ENCODE data around the gene RBM47. TPM values are rescaled to one million over a fixed set of nuclear protein-coding genes. Genes with fewer than 3 reads are reported as not detected.

The RBM47 gene
- total RNA-seq, result 0.11 TPM in 1 of 2 replicates, not detected in the other
- long read RNA-seq, result 0 reads

DNA sequence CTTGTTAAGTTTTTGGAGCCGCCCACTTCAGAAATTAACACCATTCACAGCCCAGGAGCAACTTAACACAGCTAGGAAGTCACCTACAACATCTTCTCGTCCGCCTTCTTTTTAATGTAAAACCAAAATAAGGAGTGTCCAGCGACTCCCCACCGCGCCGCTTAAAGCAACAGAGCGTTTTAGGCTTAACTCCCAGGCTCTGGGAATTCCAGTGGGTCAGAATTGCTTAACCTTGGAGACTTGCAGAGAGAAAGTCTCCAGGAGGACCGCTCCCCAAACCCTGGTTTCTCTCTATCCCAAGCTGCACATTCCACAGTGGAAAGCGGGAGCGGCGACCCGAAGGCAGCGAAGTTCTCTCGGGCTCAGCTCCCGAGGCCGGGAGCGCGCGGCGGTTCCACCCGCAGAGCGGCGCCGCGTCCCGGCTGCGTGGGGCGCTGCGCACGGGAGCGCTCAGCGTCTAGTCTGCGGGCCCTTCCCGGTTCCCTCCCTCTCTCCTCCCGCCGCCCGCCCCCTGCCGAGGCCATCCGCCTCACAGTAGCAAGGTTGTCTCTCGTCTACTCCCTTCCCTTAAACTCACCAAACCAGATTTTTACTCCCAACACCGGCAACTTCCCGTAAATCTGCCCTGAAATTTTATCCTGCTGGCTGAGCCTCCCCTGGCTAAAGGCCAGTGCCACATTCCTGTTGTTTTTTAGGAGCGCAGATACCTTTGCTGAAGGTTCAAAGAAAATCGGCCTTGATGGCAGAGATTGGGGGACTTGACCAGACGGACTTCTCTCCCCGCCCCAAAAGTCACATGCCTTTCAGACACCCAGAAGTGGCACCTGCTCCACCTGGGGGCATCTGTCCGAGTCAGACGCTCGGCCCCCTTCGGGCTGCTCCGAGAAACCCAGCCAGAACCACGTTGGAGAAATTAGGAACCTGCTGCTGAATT lies at the start of gene RBM47:
Gene RBM47, minus strand, starts transcription at position 464 of the 934 bp plus-strand sequence. CDS start 190,971 bp downstream, outside the sequence.
- no peaks in the 10 kb centered on the region for H3K9me3 Mint-ChIP-seq (ENCODE audit: unreplicated experiment)
- H3K36me3 Mint-ChIP-seq (ENCODE audit: unreplicated experiment), result no peaks in the 10 kb centered on the region
- peaks cover 45% of the 10 kb centered on the region for H3K27me3 Mint-ChIP-seq (ENCODE audit: unreplicated experiment)
- peaks cover 19% of the 10 kb centered on the region for H3K4me1 Mint-ChIP-seq (ENCODE audit: unreplicated experiment)
- TF ChIP-seq, protein P1, sequence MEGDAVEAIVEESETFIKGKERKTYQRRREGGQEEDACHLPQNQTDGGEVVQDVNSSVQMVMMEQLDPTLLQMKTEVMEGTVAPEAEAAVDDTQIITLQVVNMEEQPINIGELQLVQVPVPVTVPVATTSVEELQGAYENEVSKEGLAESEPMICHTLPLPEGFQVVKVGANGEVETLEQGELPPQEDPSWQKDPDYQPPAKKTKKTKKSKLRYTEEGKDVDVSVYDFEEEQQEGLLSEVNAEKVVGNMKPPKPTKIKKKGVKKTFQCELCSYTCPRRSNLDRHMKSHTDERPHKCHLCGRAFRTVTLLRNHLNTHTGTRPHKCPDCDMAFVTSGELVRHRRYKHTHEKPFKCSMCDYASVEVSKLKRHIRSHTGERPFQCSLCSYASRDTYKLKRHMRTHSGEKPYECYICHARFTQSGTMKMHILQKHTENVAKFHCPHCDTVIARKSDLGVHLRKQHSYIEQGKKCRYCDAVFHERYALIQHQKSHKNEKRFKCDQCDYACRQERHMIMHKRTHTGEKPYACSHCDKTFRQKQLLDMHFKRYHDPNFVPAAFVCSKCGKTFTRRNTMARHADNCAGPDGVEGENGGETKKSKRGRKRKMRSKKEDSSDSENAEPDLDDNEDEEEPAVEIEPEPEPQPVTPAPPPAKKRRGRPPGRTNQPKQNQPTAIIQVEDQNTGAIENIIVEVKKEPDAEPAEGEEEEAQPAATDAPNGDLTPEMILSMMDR (IDR thresholded peaks at IDR 0.05), result no peak
- H3K4me3 Mint-ChIP-seq (ENCODE audit: unreplicated experiment), result peak within 1 kb of the TSS; percentile 78
- DNase-seq (ENCODE audit: extremely low spot score, unreplicated experiment), result no peak
- H3K27ac Mint-ChIP-seq (ENCODE audit: unreplicated experiment), result no peak within 1 kb of the TSS

DNA sequence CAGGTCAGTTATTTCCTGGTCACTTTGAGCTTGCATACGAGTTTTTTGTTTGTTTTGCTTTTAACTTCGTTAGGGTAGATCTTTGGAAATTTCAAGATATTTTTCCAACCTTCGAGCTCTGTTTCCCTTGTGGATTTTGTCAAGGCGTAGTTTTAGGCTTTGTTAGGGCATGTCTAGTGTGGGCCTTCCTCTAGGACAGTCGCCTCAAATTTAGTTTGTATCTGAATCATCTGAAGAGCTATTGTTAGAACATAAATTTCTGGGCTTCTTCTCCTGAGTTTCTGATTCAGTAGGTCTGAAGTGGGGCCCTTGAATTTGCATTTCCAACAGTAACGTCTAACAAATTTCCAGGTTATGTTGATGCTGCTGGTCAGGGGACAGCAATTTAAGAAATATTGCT lies 48.8 kb upstream of the RBM47 start:
- no peak for DNase-seq (ENCODE audit: extremely low spot score, unreplicated experiment)
- TF ChIP-seq, protein P1 (IDR thresholded peaks at IDR 0.05), result no peak
- no peak overlapping the region for H3K4me3 Mint-ChIP-seq (ENCODE audit: unreplicated experiment)
- H3K27me3 Mint-ChIP-seq (ENCODE audit: unreplicated experiment), result peaks cover 3% of the 10 kb centered on the region
- H3K36me3 Mint-ChIP-seq (ENCODE audit: unreplicated experiment), result no peaks in the 10 kb centered on the region
- no peak overlapping the region for H3K27ac Mint-ChIP-seq (ENCODE audit: unreplicated experiment)
- no peaks in the 10 kb centered on the region for H3K4me1 Mint-ChIP-seq (ENCODE audit: unreplicated experiment)
- H3K9me3 Mint-ChIP-seq (ENCODE audit: unreplicated experiment), result no peaks in the 10 kb centered on the region

DNA sequence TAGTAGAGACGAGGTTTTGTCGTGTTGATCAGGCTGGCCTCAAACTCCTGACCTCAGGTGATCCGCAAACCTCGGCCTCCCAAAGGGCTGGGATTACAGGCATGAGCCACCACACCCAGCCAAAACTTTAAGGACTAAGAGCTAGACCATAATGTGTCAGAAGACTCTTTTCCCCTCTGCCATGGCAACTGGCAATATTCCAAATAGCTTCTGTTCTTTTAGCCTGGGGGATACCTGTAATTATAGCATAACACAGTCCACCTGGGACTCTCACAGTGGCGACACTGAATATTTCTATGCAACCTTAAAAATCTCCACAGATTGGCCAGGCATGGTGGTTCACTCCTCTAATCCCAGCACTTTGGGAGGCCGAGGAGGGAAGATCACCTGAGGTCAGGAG lies 45.5 kb upstream of the RBM47 start:
- TF ChIP-seq, protein P1 (IDR thresholded peaks at IDR 0.05), result no peak
- Mint-ChIP-seq H3K27me3 (ENCODE audit: unreplicated experiment) (no peaks in the 10 kb centered on the region), H3K4me3 (ENCODE audit: unreplicated experiment) (no peak overlapping the region), H3K27ac (ENCODE audit: unreplicated experiment) (no peak overlapping the region), H3K36me3 (ENCODE audit: unreplicated experiment) (no peaks in the 10 kb centered on the region), H3K9me3 (ENCODE audit: unreplicated experiment) (no peaks in the 10 kb centered on the region), H3K4me1 (ENCODE audit: unreplicated experiment) (peaks cover 2% of the 10 kb centered on the region)
- no peak for DNase-seq (ENCODE audit: extremely low spot score, unreplicated experiment)

DNA sequence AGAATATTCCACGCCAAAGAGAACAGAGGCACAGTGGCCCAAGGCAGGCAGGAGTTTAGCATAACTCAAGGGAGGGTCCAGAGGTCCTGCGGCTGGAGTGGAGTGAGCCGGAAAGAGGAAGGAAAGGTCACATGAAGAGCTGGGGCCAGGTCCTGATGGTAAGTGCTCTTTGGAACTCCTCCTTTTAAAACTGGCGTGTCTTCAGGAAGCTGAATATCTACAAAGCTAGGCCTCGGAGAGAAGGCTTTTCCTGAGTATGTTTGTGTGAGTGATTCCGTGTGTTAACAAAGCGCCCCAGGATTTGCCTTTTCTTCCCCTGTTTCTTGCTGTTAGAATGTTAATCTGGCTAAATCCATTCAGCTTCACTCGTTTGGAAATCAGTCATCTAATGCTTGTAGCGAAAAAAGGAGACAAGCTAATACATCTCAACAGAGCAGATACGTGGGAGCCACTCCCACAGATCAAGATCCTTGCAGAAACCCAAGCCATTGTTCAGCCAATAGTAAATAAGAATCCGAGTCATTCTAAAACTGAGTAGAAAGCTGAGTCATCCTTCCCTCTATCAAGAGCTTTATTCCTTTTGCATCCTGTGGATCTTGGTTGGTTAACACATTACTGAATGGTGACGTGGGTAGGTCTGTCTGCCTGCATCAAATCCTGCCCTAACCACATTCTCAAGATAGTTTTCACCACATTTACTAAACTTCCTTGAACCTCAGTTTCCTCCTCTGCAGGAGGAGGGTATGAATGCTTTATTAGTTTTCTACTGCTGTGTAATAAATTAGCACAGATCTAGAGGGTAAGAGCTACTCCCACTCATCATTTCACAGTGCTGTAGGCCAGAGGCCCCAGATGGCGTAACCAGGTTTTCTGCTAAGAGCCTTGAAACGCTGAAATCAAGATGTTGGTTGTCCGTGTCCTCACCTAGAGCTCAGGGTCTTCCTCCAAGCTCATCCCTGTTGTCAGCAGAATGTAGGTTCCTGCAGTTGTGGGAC lies 43.2 kb upstream of the RBM47 start:
- peaks cover 2% of the 10 kb centered on the region for H3K4me1 Mint-ChIP-seq (ENCODE audit: unreplicated experiment)
- no peaks in the 10 kb centered on the region for H3K9me3 Mint-ChIP-seq (ENCODE audit: unreplicated experiment)
- no peak overlapping the region for H3K4me3 Mint-ChIP-seq (ENCODE audit: unreplicated experiment)
- no peaks in the 10 kb centered on the region for H3K36me3 Mint-ChIP-seq (ENCODE audit: unreplicated experiment)
- TF ChIP-seq, protein P1 (IDR thresholded peaks at IDR 0.05), result no peak
- H3K27me3 Mint-ChIP-seq (ENCODE audit: unreplicated experiment), result no peaks in the 10 kb centered on the region
- no peak overlapping the region for H3K27ac Mint-ChIP-seq (ENCODE audit: unreplicated experiment)
- no peak for DNase-seq (ENCODE audit: extremely low spot score, unreplicated experiment)

All from osteocyte (in vitro differentiated cells).